SU-DHL-6 (cell line): ENCODE results near the gene GATC.
A peak's percentile ranks its signal among the peaks of the same experiment; 100 is the strongest.

Experiments used
- H2AFZ ChIP-seq: fragments of 200-600 bp; sonication (generic); 2 replicates; pipeline ENCODE4 v1.6.1; 2014; ENCODE audit warnings: low read depth, mild to moderate bottlenecking, moderate library complexity, mixed read lengths, antibody characterized with exemption, low read length; ENCODE audit not compliant: severe bottlenecking
- H3F3A ChIP-seq: fragments of 200-600 bp; shearing (Covaris generic); 2 replicates; pipeline ENCODE4 v1.6.0; 2016; ENCODE audit warnings: antibody characterized with exemption, mild to moderate bottlenecking; ENCODE audit not compliant: insufficient read depth
- H3K27ac ChIP-seq: fragments of 200-600 bp; sonication (generic); 2 replicates; pipeline ENCODE4 v1.5.1; 2016; ENCODE audit warnings: low read depth, mild to moderate bottlenecking, low read length, moderate library complexity, mixed read lengths
- H3K27me3 ChIP-seq: fragments of 200-600 bp; sonication (generic), shearing (Covaris generic); 2 replicates; pipeline ENCODE4 v1.6.0; 2014; ENCODE audit warnings: mild to moderate bottlenecking, low read length
- H3K36me3 ChIP-seq: fragments of 200-600 bp; sonication (generic); 2 replicates; pipeline ENCODE4 v1.6.1; 2014; ENCODE audit warnings: mild to moderate bottlenecking, low read length, mixed read lengths
- H3K4me2 ChIP-seq: fragments of 300-600, 200-600 bp; shearing (Covaris generic), sonication (generic); 2 replicates; pipeline ENCODE4 v1.6.0; 2014; ENCODE audit warnings: low read length, low read depth, mild to moderate bottlenecking; ENCODE audit not compliant: poor library complexity, severe bottlenecking
- H3K4me3 ChIP-seq: fragments of 200-600 bp; sonication (generic); 2 replicates; pipeline ENCODE4 v1.5.1; 2014; ENCODE audit warnings: antibody characterized with exemption, low read length, mild to moderate bottlenecking, mixed read lengths; ENCODE audit not compliant: insufficient read depth, poor library complexity, severe bottlenecking
- H3K79me2 ChIP-seq: fragments of 200-600 bp; sonication (generic); 2 replicates; pipeline ENCODE4 v1.6.1; 2014; ENCODE audit warnings: mild to moderate bottlenecking, low read length, moderate library complexity; ENCODE audit not compliant: insufficient read depth
- H3K9ac ChIP-seq: fragments of 200-600 bp; sonication (generic); 2 replicates; pipeline ENCODE4 v1.7.0; 2014; ENCODE audit warnings: mild to moderate bottlenecking, low read length
- H3K9me2 ChIP-seq: fragments of 200-600 bp; sonication (generic); replicated peaks from 2 replicates; pipeline ENCODE4 v1.6.1; 2014; ENCODE audit warnings: low read length; ENCODE audit not compliant: insufficient read depth
- H3K9me3 ChIP-seq: fragments of 200-600 bp; sonication (generic); 2 replicates; pipeline ENCODE4 v1.6.1; 2014; ENCODE audit warnings: low read length, mixed read lengths; ENCODE audit not compliant: insufficient read depth
- H4K20me1 ChIP-seq: fragments of 200-600 bp; sonication (generic); 2 replicates; pipeline ENCODE4 v1.6.1; 2014; ENCODE audit warnings: low read depth, mild to moderate bottlenecking, antibody characterized with exemption, low read length, moderate library complexity, mixed read lengths
- CTCF ChIP-seq: fragments of 200-600 bp; sonication (generic); IDR thresholded peaks from one replicate; pipeline ENCODE4 v1.5.1; 2017; ENCODE audit warnings: antibody characterized with exemption, mild to moderate bottlenecking, low read length, moderate library complexity; ENCODE audit not compliant: insufficient read depth, poor library complexity, severe bottlenecking
- EZH2phosphoT487 ChIP-seq: fragments of 200-600 bp; sonication (generic), shearing (Covaris generic); conservative IDR thresholded peaks from 2 replicates; pipeline ENCODE4 v1.6.1; 2018; ENCODE audit warnings: mild to moderate bottlenecking, antibody characterized with exemption, low read length, moderate library complexity, mixed read lengths

GATC gene, protein sequence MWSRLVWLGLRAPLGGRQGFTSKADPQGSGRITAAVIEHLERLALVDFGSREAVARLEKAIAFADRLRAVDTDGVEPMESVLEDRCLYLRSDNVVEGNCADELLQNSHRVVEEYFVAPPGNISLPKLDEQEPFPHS

GRCh38 chr12:120445911-120446843 lies at the start of gene GATC, which contains the start of gene TRIAP1:
Gene GATC, plus strand, starts transcription at chr12:120446444. Its CDS starts 37 bp downstream, at chr12:120446481.
Gene TRIAP1, minus strand, starts transcription at chr12:120446384. Its CDS starts 12 bp downstream, at chr12:120446372.
- peak within 1 kb of the TSS; percentile 72 for H2AFZ ChIP-seq
- H3K27me3 ChIP-seq, result no peaks in the 10 kb centered on the region
- H3K4me3 ChIP-seq, result peak within 1 kb of the TSS; percentile 91
- H3K9me2 ChIP-seq, result no peaks in the 10 kb centered on the region
- H3F3A ChIP-seq, result peaks cover 18% of the 10 kb centered on the region
- H3K4me2 ChIP-seq, result peak within 1 kb of the TSS; percentile 78
- H3K9me3 ChIP-seq, result no peaks in the 10 kb centered on the region
- H4K20me1 ChIP-seq, result no peaks in the 10 kb centered on the region
- peaks cover 51% of the 10 kb centered on the region for H3K79me2 ChIP-seq
- peak within 1 kb of the TSS; percentile 74 for H3K27ac ChIP-seq
- peak within 1 kb of the TSS; percentile 90 for H3K9ac ChIP-seq
- 0 out of 2 replicates have a peak, but pooled peaks cover 4% of the 10 kb centered on the region for H3K36me3 ChIP-seq
- no peak for TF ChIP-seq EZH2phosphoT487
- no peak for TF ChIP-seq CTCF

DNA sequence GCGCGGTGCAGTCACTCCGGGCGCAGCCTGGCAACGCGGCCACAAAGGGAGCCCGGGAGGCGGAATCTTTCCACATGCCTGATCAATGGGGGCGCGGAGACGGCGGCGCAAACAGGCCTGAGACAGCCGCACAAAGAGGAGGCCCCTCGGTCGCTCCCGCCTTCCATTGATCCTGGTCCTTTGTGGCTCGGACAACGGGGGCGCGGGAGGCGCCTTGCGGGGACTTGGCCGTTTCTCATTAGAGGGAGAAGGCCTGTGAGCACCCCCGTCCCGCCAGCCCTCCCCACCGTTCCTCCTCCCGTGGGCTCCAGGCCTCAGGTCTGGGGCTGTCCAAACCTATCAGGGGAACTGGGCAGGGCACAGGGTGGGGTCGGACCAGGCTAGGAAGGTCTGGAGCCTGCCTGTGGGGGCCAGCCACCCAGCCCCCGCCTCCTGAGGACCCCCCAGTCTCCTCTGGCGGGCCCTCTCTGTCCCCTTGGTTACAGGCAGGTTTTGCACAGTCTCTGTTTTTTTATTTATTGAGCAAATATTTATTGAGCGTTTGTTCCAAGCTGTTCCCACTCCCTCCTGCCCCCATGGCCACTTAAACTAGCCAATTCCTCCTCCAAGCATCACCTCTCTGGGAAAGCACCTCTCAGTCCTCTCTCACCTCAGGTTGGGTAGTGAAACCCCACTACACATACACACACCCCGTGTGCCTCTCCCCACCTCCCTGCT lies 48.3 kb upstream of the GATC start:
- no peak overlapping the region for H2AFZ ChIP-seq
- no peaks in the 10 kb centered on the region for H3K79me2 ChIP-seq
- no peak overlapping the region for H3K4me2 ChIP-seq
- no peak overlapping the region for H3K4me3 ChIP-seq
- H3K36me3 ChIP-seq, result no peaks in the 10 kb centered on the region
- no peaks in the 10 kb centered on the region for H4K20me1 ChIP-seq
- no peaks in the 10 kb centered on the region for H3K9me3 ChIP-seq
- no peaks in the 10 kb centered on the region for H3K9me2 ChIP-seq
- no peak overlapping the region for H3K27ac ChIP-seq
- H3K27me3 ChIP-seq, result no peaks in the 10 kb centered on the region
- H3K9ac ChIP-seq, result no peak overlapping the region
- TF ChIP-seq CTCF (no peak), EZH2phosphoT487 (no peak)
- no peaks in the 10 kb centered on the region for H3F3A ChIP-seq

DNA sequence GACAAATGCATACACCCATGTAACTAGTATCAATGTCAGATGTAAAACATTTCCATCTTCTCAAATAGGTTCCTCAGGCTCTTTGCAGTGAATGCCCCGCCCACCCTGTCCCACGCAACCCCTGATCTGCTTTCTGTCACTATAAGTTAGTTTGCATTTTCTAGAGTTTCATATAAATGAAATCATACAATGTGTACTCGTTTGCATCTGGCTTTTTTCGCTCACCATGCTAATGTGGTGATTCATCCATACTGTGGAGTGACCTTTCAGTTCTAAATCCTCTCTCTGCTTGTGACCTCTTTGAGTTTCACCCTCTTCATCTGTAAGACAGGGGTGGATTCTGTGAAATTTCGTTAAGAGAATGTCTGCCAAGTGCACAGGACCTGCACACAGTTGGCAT lies 46.7 kb upstream of the GATC start:
- Histone ChIP-seq H3K27ac (no peak overlapping the region), H3K27me3 (no peaks in the 10 kb centered on the region), H3K9me3 (no peaks in the 10 kb centered on the region), H3K4me3 (no peak overlapping the region), H3K36me3 (no peaks in the 10 kb centered on the region), H3K9ac (no peak overlapping the region), H2AFZ (no peak overlapping the region), H4K20me1 (no peaks in the 10 kb centered on the region), H3K9me2 (no peaks in the 10 kb centered on the region), H3F3A (no peaks in the 10 kb centered on the region), H3K79me2 (no peaks in the 10 kb centered on the region), H3K4me2 (no peak overlapping the region)
- TF ChIP-seq EZH2phosphoT487 (no peak), CTCF (no peak)
